WTC11 (cell line): ENCODE results near the gene MSI2. TPM values are rescaled to one million over a fixed set of nuclear protein-coding genes. Genes with fewer than 3 reads are reported as not detected.

Source experiments
- ATAC-seq: fragments of 200-7000 bp; cut with Tn5 transposase; 2 replicates; pipeline ENCODE4 v1.10.0; 2021; ENCODE audit warnings: mild to moderate bottlenecking, moderate library complexity
- CTCF ChIA-PET: fragments of 300-600 bp; sonication (Branson Sonifier 250); formaldehyde crosslinking; loops from one replicate; lab custom pipeline; 2021; ENCODE audit warnings: antibody characterized with exemption; lab: Charles Lee
- POLR2A ChIA-PET: fragments of 350-600 bp; sonication (Branson Sonifier 250); formaldehyde crosslinking; loops from one replicate; lab custom pipeline; 2021; ENCODE audit warnings: antibody characterized with exemption; lab: Charles Lee
- DNase-seq: peaks from one replicate; pipeline ENCODE4 v3.0.0; 2021; ENCODE audit warnings: low spot score
- H3K27ac Mint-ChIP-seq: 2 replicates; pipeline ENCODE4 v1.8.0; 2021; ENCODE audit warnings: mixed read lengths
- H3K27me3 Mint-ChIP-seq: 2 replicates; pipeline ENCODE4 v1.8.0; 2021; ENCODE audit warnings: low read depth, mild to moderate bottlenecking, moderate library complexity, mixed read lengths
- H3K36me3 Mint-ChIP-seq: 2 replicates; pipeline ENCODE4 v1.8.0; 2021; ENCODE audit warnings: mixed read lengths
- H3K4me1 Mint-ChIP-seq: 2 replicates; pipeline ENCODE4 v1.8.0; 2022; ENCODE audit warnings: mixed read lengths
- H3K4me3 Mint-ChIP-seq: 2 replicates; pipeline ENCODE4 v1.8.0; 2021; ENCODE audit warnings: mild to moderate bottlenecking, moderate library complexity, mixed read lengths
- H3K9me3 Mint-ChIP-seq: 2 replicates; pipeline ENCODE4 v1.8.0; 2021; ENCODE audit warnings: mixed read lengths
- GTF2I ChIP-seq: fragments of 250-450 bp; sonication (Bioruptor Pico); conservative IDR thresholded peaks from 2 replicates; pipeline ENCODE4 v1.4.0; 2021; ENCODE audit warnings: mild to moderate bottlenecking
- IRF1 ChIP-seq: sonication (generic); formaldehyde crosslinking; IDR thresholded peaks from 2 replicates; pipeline ENCODE4 v1.8.0; 2023; ENCODE audit warnings: missing genetic modification reagents
- JAZF1 ChIP-seq: fragments of 250-450 bp; sonication (Bioruptor Pico); IDR thresholded peaks from 2 replicates; pipeline ENCODE4 v1.9.0; 2021; ENCODE audit warnings: moderate library complexity, mild to moderate bottlenecking, inconsistent platforms
- JUN ChIP-seq: sonication (generic); formaldehyde crosslinking; IDR thresholded peaks from 2 replicates; pipeline ENCODE4 v1.8.0; 2023; ENCODE audit warnings: mild to moderate bottlenecking, missing genetic modification reagents
- KAT7 ChIP-seq: sonication (generic); formaldehyde crosslinking; IDR thresholded peaks from 2 replicates; pipeline ENCODE4 v1.8.1; 2023; ENCODE audit warnings: missing genetic modification reagents, mild to moderate bottlenecking, borderline replicate concordance
- PREB ChIP-seq: sonication (generic); formaldehyde crosslinking; IDR thresholded peaks from 2 replicates; pipeline ENCODE4 v1.8.1; 2022; ENCODE audit warnings: mild to moderate bottlenecking, missing genetic modification reagents, moderate library complexity, borderline replicate concordance
- RORB ChIP-seq: fragments of 250-450 bp; sonication (Bioruptor Pico); IDR thresholded peaks from 2 replicates; pipeline ENCODE4 v1.9.0; 2021; ENCODE audit warnings: mild to moderate bottlenecking
- SMAD4 ChIP-seq: sonication (generic); formaldehyde crosslinking; IDR thresholded peaks from 2 replicates; pipeline ENCODE4 v1.8.0; 2022; ENCODE audit warnings: mild to moderate bottlenecking, missing genetic modification reagents
- TEAD4 ChIP-seq: sonication (generic); formaldehyde crosslinking; IDR thresholded peaks from 2 replicates; pipeline ENCODE4 v1.8.0; 2022; ENCODE audit warnings: mild to moderate bottlenecking, missing genetic modification reagents
- ZMAT4 ChIP-seq: fragments of 250-450 bp; sonication (Bioruptor Pico); IDR thresholded peaks from 2 replicates; pipeline ENCODE4 v1.9.0; 2021; ENCODE audit warnings: mild to moderate bottlenecking
- ZNF121 ChIP-seq: sonication (generic); formaldehyde crosslinking; IDR thresholded peaks from 2 replicates; pipeline ENCODE4 v1.8.0; 2023; ENCODE audit warnings: missing genetic modification reagents
- ZNF423 ChIP-seq: fragments of 250-450 bp; sonication (Bioruptor Pico); IDR thresholded peaks from 2 replicates; pipeline ENCODE4 v2.1.2; 2022; ENCODE audit warnings: mild to moderate bottlenecking, moderate library complexity
- total RNA-seq: library from RNA; stranded (reverse); gene quantifications from 3 replicates; pipeline ENCODE4 v1.2.3, GENCODE V29; 2021
- TF ChIP-seq, protein P1 (sequence below): sonication (generic); formaldehyde crosslinking; conservative IDR thresholded peaks from 2 replicates; pipeline ENCODE4 v1.8.1; 2022; ENCODE audit warnings: mild to moderate bottlenecking, missing genetic modification reagents
- TF ChIP-seq, protein P2 (sequence below): sonication (generic); formaldehyde crosslinking; IDR thresholded peaks from 2 replicates; pipeline ENCODE4 v1.8.1; 2023; ENCODE audit warnings: mild to moderate bottlenecking, missing genetic modification reagents, moderate library complexity
- TF ChIP-seq, protein P3 (sequence below): sonication (generic); formaldehyde crosslinking; IDR thresholded peaks from 2 replicates; pipeline ENCODE4 v1.8.0; 2022; ENCODE audit warnings: missing genetic modification reagents
- TF ChIP-seq, protein P4 (sequence below): sonication (generic); formaldehyde crosslinking; IDR thresholded peaks from 2 replicates; pipeline ENCODE4 v1.8.1; 2022; ENCODE audit warnings: missing genetic modification reagents, borderline replicate concordance
- TF ChIP-seq, protein P5 (sequence below): sonication (generic); formaldehyde crosslinking; IDR thresholded peaks from 2 replicates; pipeline ENCODE4 v1.8.1; 2022; ENCODE audit warnings: low read depth, missing genetic modification reagents, borderline replicate concordance
- TF ChIP-seq, protein P6 (sequence below): sonication (generic); formaldehyde crosslinking; IDR thresholded peaks from 2 replicates; pipeline ENCODE4 v1.8.0; 2022; ENCODE audit warnings: mild to moderate bottlenecking, missing genetic modification reagents
- TF ChIP-seq, protein P7 (sequence below): sonication (generic); formaldehyde crosslinking; IDR thresholded peaks from 2 replicates; pipeline ENCODE4 v1.8.0; 2022; ENCODE audit warnings: mild to moderate bottlenecking, missing genetic modification reagents

MSI2 gene
- total RNA-seq, 1 experiment from 2014 or later, result 82.1 TPM

- CTCF ChIA-PET, result interaction anchor here (4.5 kb wide), 1 partner anchor 23 kb away, joined by 44 read pairs; no protein-coding TSS in a partner anchor
Measured at GRCh38 chr17:57649191-57649590, 392.9 kb downstream of the MSI2 start.

DNA sequence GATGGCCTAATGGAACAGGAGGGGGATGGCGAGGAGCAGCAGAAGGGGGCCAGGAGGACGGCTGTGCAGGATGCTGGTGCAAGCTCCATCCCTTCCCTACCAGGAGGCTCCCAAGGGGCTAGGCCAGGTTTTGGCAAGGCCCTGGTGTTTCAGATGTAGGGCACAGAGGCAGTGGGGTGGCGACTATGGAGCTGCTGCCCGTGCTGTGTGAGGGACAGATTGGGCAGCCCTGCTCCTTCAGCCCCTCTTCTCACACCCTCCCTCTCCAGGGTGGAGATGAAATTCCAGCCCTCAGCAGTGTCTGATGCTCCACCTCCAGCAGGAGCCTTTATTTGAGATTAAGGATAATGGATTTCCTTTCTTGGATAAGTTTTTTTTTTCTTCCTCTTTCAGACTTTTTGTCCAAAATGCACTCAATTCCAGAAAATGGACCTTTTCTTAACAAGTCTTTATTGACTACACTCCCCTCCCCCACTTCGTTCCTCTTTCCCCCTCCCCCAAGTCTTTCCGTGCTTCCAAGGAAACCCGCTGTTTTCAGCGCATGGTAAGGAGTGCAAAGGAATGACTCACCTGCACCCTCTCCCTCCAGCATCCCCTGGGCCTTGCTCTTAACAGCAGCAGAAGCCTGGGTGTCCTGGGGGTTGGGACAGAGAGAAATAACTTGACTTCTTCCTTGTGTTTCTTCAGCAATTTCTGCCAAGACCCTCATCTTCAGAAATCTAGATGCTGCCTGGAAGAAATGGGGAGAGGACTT lies 393.6 kb downstream of the MSI2 start:
- Mint-ChIP-seq H3K9me3 (no peaks in the 10 kb centered on the region), H3K27ac (peak overlapping the region; percentile 50), H3K27me3 (no peaks in the 10 kb centered on the region), H3K4me1 (peaks cover 24% of the 10 kb centered on the region), H3K4me3 (peak overlapping the region; percentile 35), H3K36me3 (no peaks in the 10 kb centered on the region; the same call in 1 of the 2 replicates)
- CTCF ChIA-PET, result interaction anchor here (0.8 to 4.5 kb wide), 4 partner anchors 14 to 52 kb away, joined by 3 to 44 read pairs (median 5); no protein-coding TSS in a partner anchor
- ATAC-seq (peak; percentile 65), DNase-seq (peak; percentile 37)
- TF ChIP-seq JUN (CRISPR knock-in tag), result no peak
- 0 out of 2 replicates have a peak, but pooled peaks have one; percentile 17 for TF ChIP-seq ZNF423
- TF ChIP-seq, protein P1, sequence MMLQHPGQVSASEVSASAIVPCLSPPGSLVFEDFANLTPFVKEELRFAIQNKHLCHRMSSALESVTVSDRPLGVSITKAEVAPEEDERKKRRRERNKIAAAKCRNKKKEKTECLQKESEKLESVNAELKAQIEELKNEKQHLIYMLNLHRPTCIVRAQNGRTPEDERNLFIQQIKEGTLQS (CRISPR knock-in tag), result no peak
- no peak for TF ChIP-seq ZMAT4 (CRISPR knock-in tag)
- TF ChIP-seq IRF1 (CRISPR knock-in tag), result no peak
- TF ChIP-seq, protein P2, sequence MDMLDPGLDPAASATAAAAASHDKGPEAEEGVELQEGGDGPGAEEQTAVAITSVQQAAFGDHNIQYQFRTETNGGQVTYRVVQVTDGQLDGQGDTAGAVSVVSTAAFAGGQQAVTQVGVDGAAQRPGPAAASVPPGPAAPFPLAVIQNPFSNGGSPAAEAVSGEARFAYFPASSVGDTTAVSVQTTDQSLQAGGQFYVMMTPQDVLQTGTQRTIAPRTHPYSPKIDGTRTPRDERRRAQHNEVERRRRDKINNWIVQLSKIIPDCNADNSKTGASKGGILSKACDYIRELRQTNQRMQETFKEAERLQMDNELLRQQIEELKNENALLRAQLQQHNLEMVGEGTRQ (CRISPR knock-in tag), result no peak
- TF ChIP-seq, protein P3, sequence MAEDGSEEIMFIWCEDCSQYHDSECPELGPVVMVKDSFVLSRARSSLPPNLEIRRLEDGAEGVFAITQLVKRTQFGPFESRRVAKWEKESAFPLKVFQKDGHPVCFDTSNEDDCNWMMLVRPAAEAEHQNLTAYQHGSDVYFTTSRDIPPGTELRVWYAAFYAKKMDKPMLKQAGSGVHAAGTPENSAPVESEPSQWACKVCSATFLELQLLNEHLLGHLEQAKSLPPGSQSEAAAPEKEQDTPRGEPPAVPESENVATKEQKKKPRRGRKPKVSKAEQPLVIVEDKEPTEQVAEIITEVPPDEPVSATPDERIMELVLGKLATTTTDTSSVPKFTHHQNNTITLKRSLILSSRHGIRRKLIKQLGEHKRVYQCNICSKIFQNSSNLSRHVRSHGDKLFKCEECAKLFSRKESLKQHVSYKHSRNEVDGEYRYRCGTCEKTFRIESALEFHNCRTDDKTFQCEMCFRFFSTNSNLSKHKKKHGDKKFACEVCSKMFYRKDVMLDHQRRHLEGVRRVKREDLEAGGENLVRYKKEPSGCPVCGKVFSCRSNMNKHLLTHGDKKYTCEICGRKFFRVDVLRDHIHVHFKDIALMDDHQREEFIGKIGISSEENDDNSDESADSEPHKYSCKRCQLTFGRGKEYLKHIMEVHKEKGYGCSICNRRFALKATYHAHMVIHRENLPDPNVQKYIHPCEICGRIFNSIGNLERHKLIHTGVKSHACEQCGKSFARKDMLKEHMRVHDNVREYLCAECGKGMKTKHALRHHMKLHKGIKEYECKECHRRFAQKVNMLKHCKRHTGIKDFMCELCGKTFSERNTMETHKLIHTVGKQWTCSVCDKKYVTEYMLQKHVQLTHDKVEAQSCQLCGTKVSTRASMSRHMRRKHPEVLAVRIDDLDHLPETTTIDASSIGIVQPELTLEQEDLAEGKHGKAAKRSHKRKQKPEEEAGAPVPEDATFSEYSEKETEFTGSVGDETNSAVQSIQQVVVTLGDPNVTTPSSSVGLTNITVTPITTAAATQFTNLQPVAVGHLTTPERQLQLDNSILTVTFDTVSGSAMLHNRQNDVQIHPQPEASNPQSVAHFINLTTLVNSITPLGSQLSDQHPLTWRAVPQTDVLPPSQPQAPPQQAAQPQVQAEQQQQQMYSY (CRISPR knock-in tag), result peak; percentile 78
- TF ChIP-seq, protein P4, sequence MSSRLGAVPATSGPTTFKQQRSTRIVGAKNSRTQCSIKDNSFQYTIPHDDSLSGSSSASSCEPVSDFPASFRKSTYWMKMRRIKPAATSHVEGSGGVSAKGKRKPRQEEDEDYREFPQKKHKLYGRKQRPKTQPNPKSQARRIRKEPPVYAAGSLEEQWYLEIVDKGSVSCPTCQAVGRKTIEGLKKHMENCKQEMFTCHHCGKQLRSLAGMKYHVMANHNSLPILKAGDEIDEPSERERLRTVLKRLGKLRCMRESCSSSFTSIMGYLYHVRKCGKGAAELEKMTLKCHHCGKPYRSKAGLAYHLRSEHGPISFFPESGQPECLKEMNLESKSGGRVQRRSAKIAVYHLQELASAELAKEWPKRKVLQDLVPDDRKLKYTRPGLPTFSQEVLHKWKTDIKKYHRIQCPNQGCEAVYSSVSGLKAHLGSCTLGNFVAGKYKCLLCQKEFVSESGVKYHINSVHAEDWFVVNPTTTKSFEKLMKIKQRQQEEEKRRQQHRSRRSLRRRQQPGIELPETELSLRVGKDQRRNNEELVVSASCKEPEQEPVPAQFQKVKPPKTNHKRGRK (CRISPR knock-in tag), result no peak
- POLR2A ChIA-PET, result no interaction called here

More at GRCh38 chr17:57649191-57649590, 392.9 kb downstream of the MSI2 start:
- H3K4me1 Mint-ChIP-seq, result peaks cover 24% of the 10 kb centered on the region
- H3K27ac Mint-ChIP-seq, result no peak overlapping the region
- TF ChIP-seq RORB (CRISPR knock-in tag) (no peak), ZNF121 (CRISPR knock-in tag) (no peak), SMAD4 (CRISPR knock-in tag) (no peak), JAZF1 (CRISPR knock-in tag) (no peak), GTF2I (CRISPR knock-in tag) (no peak), TEAD4 (no peak), PREB (CRISPR knock-in tag) (no peak), ZMAT4 (CRISPR knock-in tag) (no peak), KAT7 (CRISPR knock-in tag) (no peak)
- TF ChIP-seq, protein P5, sequence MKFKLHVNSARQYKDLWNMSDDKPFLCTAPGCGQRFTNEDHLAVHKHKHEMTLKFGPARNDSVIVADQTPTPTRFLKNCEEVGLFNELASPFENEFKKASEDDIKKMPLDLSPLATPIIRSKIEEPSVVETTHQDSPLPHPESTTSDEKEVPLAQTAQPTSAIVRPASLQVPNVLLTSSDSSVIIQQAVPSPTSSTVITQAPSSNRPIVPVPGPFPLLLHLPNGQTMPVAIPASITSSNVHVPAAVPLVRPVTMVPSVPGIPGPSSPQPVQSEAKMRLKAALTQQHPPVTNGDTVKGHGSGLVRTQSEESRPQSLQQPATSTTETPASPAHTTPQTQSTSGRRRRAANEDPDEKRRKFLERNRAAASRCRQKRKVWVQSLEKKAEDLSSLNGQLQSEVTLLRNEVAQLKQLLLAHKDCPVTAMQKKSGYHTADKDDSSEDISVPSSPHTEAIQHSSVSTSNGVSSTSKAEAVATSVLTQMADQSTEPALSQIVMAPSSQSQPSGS (CRISPR knock-in tag), result no peak
- TF ChIP-seq, protein P6, sequence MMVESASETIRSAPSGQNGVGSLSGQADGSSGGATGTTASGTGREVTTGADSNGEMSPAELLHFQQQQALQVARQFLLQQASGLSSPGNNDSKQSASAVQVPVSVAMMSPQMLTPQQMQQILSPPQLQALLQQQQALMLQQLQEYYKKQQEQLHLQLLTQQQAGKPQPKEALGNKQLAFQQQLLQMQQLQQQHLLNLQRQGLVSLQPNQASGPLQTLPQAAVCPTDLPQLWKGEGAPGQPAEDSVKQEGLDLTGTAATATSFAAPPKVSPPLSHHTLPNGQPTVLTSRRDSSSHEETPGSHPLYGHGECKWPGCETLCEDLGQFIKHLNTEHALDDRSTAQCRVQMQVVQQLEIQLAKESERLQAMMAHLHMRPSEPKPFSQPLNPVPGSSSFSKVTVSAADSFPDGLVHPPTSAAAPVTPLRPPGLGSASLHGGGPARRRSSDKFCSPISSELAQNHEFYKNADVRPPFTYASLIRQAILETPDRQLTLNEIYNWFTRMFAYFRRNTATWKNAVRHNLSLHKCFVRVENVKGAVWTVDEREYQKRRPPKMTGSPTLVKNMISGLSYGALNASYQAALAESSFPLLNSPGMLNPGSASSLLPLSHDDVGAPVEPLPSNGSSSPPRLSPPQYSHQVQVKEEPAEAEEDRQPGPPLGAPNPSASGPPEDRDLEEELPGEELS, result no peak
- TF ChIP-seq, protein P7, sequence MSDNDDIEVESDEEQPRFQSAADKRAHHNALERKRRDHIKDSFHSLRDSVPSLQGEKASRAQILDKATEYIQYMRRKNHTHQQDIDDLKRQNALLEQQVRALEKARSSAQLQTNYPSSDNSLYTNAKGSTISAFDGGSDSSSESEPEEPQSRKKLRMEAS (CRISPR knock-in tag), result no peak
- TF ChIP-seq, all 79 proteins: peak for 0
- Mint-ChIP-seq H3K36me3 (no peaks in the 10 kb centered on the region; the same call in 1 of the 2 replicates), H3K4me3 (no peak overlapping the region), H3K9me3 (no peaks in the 10 kb centered on the region), H3K27me3 (no peaks in the 10 kb centered on the region)
- DNase-seq, result no peak
- POLR2A ChIA-PET, result no interaction called here
- no peak for ATAC-seq
